Erythroblast (primary cell): Measurements from ENCODE around the gene MAB21L4.

Experiments
- DNase-seq, 2 experiments: peaks; one replicate each; lab custom pipeline; 2025; lab: John Stamatoyannopoulos, UW
- GATA1 ChIP-seq: IDR thresholded peaks from 2 replicates; pipeline ENCODE4 v1.6.1; 2011; ENCODE audit warnings: low read depth, mild to moderate bottlenecking, control low read depth, low read length, moderate library complexity
- POLR2A ChIP-seq: IDR thresholded peaks from 2 replicates; pipeline ENCODE4 v1.6.1; 2011; ENCODE audit warnings: mild to moderate bottlenecking, low read length

Gene MAB21L4

DNA sequence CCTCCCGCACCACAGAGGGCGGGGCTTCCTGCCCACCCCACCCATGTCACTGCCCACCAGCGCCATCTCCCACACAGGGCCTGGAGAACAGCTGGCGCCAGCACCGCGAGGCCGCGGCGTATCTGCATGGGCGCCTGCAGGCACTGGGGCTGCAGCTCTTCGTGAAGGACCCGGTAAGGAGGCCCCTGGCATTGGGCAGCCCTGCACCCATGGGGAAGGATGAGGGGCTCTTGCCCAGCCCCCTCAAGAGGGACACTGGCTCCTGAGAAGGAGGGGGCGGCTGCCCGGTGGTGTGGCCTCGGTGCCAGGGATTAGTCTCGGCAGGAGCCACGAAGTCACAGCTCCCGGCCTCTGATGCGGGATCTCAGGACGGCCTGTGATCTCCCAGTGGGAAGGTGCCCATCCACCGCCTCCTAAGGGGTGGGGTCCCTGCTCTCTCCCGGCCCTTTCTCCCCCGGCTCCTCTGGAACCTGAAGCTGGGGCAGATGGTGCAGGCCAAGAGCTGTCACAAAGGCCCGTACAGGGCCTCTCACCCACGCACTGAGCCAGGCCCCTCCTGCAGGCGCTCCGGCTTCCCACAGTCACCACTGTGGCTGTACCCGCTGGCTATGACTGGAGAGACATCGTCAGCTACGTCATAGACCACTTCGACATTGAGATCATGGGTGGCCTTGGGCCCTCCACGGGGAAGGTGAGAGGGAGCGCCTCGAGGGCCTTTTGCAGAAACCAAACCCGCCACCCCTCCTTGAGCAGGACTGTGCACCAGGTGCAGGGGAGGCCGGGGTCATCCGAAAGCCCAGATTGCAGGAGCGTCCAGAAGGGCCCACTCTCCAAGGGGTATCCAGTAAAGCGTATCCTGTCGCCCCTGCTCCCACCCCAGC, 18.3 kb downstream of the MAB21L4 start:
- no peak for DNase-seq
- TF ChIP-seq GATA1 (no peak), POLR2A (no peak)

GRCh38 chr2:240876475-240877251, 19.3 kb downstream of the MAB21L4 start:
- TF ChIP-seq GATA1 (no peak), POLR2A (no peak)
- DNase-seq: no peak

DNA sequence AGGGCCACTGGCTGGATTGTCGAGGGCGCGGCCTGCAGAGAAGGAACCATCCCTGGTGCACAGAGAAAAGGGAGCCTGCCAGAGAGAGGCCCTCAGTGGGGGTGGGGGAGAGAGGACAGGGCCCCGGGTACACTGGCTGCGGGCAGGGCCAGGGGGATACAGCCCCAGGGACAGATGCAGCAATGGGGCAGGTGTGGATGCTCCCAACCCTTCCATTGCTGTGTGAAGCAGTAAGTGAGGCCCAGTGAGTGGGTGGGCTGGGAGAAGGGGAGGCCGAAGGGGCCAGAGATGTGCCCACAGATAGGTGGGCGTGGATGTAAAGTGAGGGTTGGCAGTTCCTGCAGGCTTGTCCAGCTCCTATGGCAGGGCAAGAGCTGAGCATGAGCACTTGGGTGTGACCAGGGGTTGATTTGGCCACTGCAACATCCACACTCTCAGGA, 19.9 kb downstream of the MAB21L4 start:
- TF ChIP-seq GATA1: no peak
- TF ChIP-seq POLR2A: no peak
- no peak for DNase-seq

DNA sequence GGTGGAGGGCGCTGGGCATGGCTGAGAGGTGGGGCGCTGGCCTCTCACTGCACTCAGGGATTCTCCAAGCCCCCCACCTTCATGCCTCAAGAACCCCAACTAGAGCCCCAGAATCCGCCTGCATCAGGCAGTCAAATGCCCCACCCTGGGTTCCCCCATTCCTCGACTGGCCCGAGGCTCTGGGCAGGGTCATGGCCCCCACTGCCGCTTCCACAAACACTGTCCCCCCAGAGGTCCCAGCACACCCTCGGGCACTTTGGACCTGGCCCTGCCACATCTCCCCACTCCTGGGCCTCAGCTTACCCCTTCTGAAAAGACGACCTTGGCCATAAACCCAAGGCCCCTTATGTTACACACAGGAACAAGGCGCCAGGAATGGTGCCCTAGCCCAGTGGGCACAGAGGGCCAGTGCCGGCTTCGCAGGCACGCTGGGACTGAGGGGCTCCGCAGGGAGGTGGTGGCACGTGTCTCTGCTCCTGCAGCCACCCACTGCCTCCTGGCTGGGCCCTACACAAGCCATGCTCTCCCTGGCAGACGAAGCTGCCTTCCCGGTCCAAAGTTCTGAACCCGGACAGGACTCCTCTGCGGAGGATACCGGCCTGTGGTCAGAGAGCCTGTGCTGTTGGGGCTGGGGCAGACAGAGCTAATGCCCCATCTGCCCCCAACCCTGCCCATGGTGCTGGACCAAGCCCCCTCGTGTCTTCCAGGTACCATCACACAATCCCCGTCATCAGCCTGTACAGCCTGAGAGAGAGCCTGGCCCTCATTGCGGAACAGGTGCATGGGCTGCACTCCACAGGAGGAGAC, 20.5 kb downstream of the MAB21L4 start:
- TF ChIP-seq POLR2A (no peak), GATA1 (no peak)
- no peak for DNase-seq

GRCh38 chr2:240874715-240875227, 21.2 kb downstream of the MAB21L4 start:
- TF ChIP-seq GATA1 (no peak), POLR2A (no peak)
- DNase-seq: no peak

- TF ChIP-seq POLR2A (no peak), GATA1 (no peak)
- no peak for DNase-seq
Measured at GRCh38 chr2:240873805-240874714, 21.9 kb downstream of the MAB21L4 start.

GRCh38 chr2:240873098-240873788, 22.7 kb downstream of the MAB21L4 start:
- DNase-seq: no peak
- no peak for TF ChIP-seq GATA1
- no peak for TF ChIP-seq POLR2A

DNA sequence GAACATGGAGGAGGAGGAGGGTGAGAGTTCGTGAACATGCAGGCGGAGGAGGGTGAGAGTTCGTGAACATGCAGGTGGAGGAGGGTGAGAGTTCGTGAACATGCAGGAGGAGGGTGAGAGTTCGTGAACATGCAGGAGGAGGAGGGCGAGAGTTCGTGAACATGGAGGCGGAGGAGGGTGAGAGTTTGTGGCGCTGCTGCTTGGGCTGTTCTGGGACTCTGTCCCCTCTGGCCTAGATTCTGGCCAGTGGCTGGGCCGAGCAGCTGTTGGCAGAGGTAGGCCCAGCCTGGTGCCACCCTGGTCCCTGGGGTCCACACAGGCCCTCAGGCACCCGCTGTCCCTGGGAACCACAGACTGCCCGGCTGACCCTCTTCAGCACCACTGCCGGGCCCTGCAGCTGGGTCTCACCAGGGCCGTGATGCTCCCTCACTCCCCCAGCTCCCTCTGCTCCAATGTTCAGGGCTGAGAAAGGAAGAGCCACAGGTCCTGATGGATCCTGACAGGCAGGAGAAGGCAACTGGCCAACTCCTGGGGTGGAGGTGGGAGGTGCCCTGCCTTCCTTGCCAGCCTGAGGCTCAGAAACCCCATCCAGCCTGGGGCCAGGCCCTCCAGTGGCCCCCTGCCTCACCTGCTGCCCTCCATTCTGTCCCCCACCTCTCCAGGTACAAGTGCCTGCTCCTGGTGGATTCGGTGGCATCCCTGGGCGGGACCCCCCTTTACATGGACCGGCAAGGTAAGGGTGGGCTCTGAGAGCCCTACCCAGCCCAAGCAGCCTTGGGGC, 23.4 kb downstream of the MAB21L4 start:
- DNase-seq: no peak
- TF ChIP-seq POLR2A (no peak), GATA1 (no peak)

DNA sequence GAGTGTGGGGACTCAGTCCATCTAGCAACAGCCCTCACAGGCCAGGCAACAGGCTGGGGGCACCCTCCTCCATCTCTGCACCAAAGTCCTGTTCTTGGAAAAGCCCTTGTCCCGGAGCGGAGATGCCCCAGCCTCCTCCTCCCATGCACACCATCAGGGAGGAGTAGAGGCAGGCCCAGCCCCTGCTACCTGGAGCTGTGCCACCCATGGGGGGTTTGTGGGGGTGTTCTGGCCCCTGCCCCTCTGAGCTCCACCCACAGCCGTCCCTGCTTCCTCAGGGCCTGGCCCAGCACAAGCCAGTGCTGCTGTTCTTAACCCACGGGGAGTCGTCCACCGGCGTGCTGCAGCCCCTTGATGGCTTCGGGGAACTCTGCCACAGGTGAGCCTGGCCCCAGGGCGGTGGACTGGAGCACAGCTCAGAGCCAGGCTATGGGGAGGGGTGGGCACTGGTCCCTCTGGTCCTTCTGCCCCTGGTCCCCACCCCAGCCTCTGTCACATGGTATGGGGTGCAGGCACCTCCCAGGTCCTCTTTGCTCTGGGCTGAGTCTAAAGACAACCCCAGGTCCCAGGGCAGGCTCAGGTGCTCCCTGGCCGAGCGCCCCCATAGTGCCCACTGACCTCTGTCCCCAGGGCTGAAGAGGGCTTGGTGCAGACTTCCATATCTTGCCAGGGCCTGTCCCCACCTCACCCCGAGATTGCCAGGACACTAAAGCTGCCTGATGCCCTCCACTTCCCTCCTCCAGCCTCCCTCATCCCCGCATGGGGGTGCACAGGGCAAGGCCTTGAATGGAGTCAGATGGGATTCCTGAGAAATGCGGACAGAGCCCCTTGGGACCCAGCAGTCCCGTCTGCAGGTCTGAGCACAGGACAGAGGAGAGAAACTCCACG, 24.6 kb downstream of the MAB21L4 start:
- TF ChIP-seq POLR2A (no peak), GATA1 (no peak)
- DNase-seq: no peak
